Keratinocyte (primary cell): Measurements from ENCODE around the gene SSBP2. TPM values are rescaled to one million over a fixed set of nuclear protein-coding genes. Genes with fewer than 3 reads are reported as not detected.

Source experiments
- DNase-seq: peaks from one replicate; pipeline ENCODE4 v3.0.0-alpha.2; 2011; ENCODE audit warnings: low read depth, missing footprints, low spot score
- FAIRE-seq: peaks from 2 replicates; lab custom pipeline; 2011; peaks lifted over from hg19 to GRCh38; lab: Jason Lieb, UNC
- H2AFZ ChIP-seq: 2 replicates; pipeline ENCODE4 v1.6.0; 2012; ENCODE audit warnings: low read length, control low read depth, inconsistent platforms; ENCODE audit not compliant: control insufficient read depth
- H3K27ac ChIP-seq: 2 replicates; pipeline ENCODE4 v1.5.1; 2011; ENCODE audit warnings: low read length; ENCODE audit not compliant: control insufficient read depth, insufficient read depth
- H3K27me3 ChIP-seq: 3 replicates; pipeline ENCODE4 v1.6.0; 2011; ENCODE audit warnings: low read length; ENCODE audit not compliant: control insufficient read depth, insufficient read depth; ENCODE audit errors: extremely low read depth
- H3K36me3 ChIP-seq, 2 experiments: 2 replicates in 1 of 2; 3 replicates in 1 of 2; pipeline ENCODE4 v1.5.1; 2011; ENCODE audit warnings: low read length in 2 of 2, mild to moderate bottlenecking in 1 of 2; ENCODE audit not compliant: control insufficient read depth in 2 of 2, insufficient read depth in 2 of 2; ENCODE audit errors: extremely low read depth in 1 of 2
- H3K4me1 ChIP-seq: 3 replicates; pipeline ENCODE4 v1.5.1; 2011; ENCODE audit warnings: low read length; ENCODE audit not compliant: control insufficient read depth, insufficient read depth; ENCODE audit errors: extremely low read depth
- H3K4me2 ChIP-seq: 3 replicates; pipeline ENCODE4 v1.6.0; 2011; ENCODE audit warnings: low read depth, low read length; ENCODE audit not compliant: control insufficient read depth, insufficient read depth; ENCODE audit errors: extremely low read depth
- H3K4me3 ChIP-seq, 3 experiments: fragments of 200-600 bp in 1 of 3; sonication (generic) in 1 of 3; 2 replicates in 2 of 3; 3 replicates in 1 of 3; pipeline ENCODE4 v1.5.1; 2011 to 2016; ENCODE audit warnings: low read length in 3 of 3, mild to moderate bottlenecking in 3 of 3, control low read depth in 2 of 3, inconsistent platforms in 1 of 3, low read depth in 1 of 3, mixed read lengths in 1 of 3, mixed run types in 1 of 3, moderate library complexity in 1 of 3; ENCODE audit not compliant: control insufficient read depth in 2 of 3, insufficient read depth in 2 of 3; ENCODE audit errors: extremely low read depth in 1 of 3
- H3K79me2 ChIP-seq: 2 replicates; pipeline ENCODE4 v1.6.0; 2012; ENCODE audit warnings: low read length; ENCODE audit not compliant: control insufficient read depth, insufficient read depth
- H3K9ac ChIP-seq: 3 replicates; pipeline ENCODE4 v1.6.0; 2011; ENCODE audit warnings: low read length; ENCODE audit not compliant: control insufficient read depth, insufficient read depth; ENCODE audit errors: extremely low read depth
- H3K9me1 ChIP-seq: 3 replicates; pipeline ENCODE4 v1.6.0; 2011; ENCODE audit warnings: low read length; ENCODE audit not compliant: control insufficient read depth, insufficient read depth; ENCODE audit errors: extremely low read depth
- H3K9me3 ChIP-seq: 2 replicates; pipeline ENCODE4 v1.5.1; 2012; ENCODE audit warnings: low read depth, low read length; ENCODE audit not compliant: control insufficient read depth
- H4K20me1 ChIP-seq: 3 replicates; pipeline ENCODE4 v1.6.0; 2011; ENCODE audit warnings: low read length; ENCODE audit not compliant: control insufficient read depth, insufficient read depth; ENCODE audit errors: extremely low read depth
- CTCF ChIP-seq, 3 experiments: IDR thresholded peaks in 1 of 3; conservative IDR thresholded peaks in 1 of 3; optimal IDR thresholded peaks in 1 of 3; 2 replicates in 2 of 3; 3 replicates in 1 of 3; pipeline versions ENCODE3 to v1.5.1; 2011; ENCODE audit warnings: low read length in 3 of 3, mild to moderate bottlenecking in 3 of 3, moderate library complexity in 2 of 3, control low read depth in 1 of 3, inconsistent platforms in 1 of 3; ENCODE audit not compliant: insufficient read depth in 2 of 3; ENCODE audit errors: extremely low read depth in 1 of 3
- EZH2 ChIP-seq: IDR thresholded peaks from one replicate; pipeline ENCODE4 v1.6.1; 2012; ENCODE audit warnings: inconsistent platforms, mild to moderate bottlenecking, low read length, moderate library complexity
- dilution Hi-C: fragments of 300-500 bp; cut with MboI; formaldehyde crosslinking; loops from one replicate; pipeline ENCODE4 v1.7.0; 2020; ENCODE audit warnings: low sequenced_read_pairs; ENCODE audit not compliant: extremely low pct_ligation_motif_present
- polyA plus RNA-seq, 5 experiments: library from polyadenylated mRNA; depleted of rRNA in 3 of 5; stranded (reverse) in 3 of 5; stranded (forward) in 1 of 5; unstranded in 1 of 5; fragments of >200 nt; gene quantifications; 1 replicate in 1 of 5; 2 replicates in 3 of 5; 3 replicates in 1 of 5; pipeline versions ENCODE4 v1.2.1 to v1.2.3, GENCODE V29; 2011 to 2012; ENCODE audit warnings: missing spikeins in 2 of 5, low read depth in 1 of 5, low replicate concordance in 1 of 5

Gene SSBP2
- polyA plus RNA-seq, 1 donor (not counting 4 experiments of a cell fraction or from before 2014, with no cell fraction given) = 14.6 TPM

GRCh38 chr5:81760521-81760920 is 9.6 kb upstream of the SSBP2 start:
- FAIRE-seq = no peak
- dilution Hi-C loops = no loop called here

GRCh38 chr5:81759632-81760005 is 8.7 kb upstream of the SSBP2 start:
- H3K27ac ChIP-seq = no peak overlapping the region
- H3K27me3 ChIP-seq = no peaks in the 10 kb centered on the region
- DNase-seq (no peak), FAIRE-seq (no peak)
- no peak overlapping the region for H2AFZ ChIP-seq
- H3K79me2 ChIP-seq = no peaks in the 10 kb centered on the region
- peaks cover 26% of the 10 kb centered on the region for H3K4me1 ChIP-seq
- dilution Hi-C loops = no loop called here
- no peak overlapping the region for H3K9ac ChIP-seq
- H3K36me3 ChIP-seq = no peaks in the 10 kb centered on the region
- H4K20me1 ChIP-seq = no peaks in the 10 kb centered on the region
- H3K4me2 ChIP-seq = no peak overlapping the region
- H3K4me3 ChIP-seq = no peak overlapping the region
- no peak for TF ChIP-seq EZH2
- no peak for TF ChIP-seq CTCF (optimal IDR thresholded peaks at IDR 0.05 in 1 of 3, IDR thresholded peaks at IDR 0.05 in 1 of 3, conservative IDR thresholded peaks at IDR 0.05 in 1 of 3; ENCODE audit: extremely low read depth in 1 of 3, insufficient read depth in 2 of 3, low read length in 3 of 3)
- no peaks in the 10 kb centered on the region for H3K9me3 ChIP-seq
- no peaks in the 10 kb centered on the region for H3K9me1 ChIP-seq

More at GRCh38 chr5:81760521-81760920, 9.6 kb upstream of the SSBP2 start:
- no peaks in the 10 kb centered on the region for H4K20me1 ChIP-seq
- no peak overlapping the region for H3K4me3 ChIP-seq
- H3K9me1 ChIP-seq = no peaks in the 10 kb centered on the region
- no peak overlapping the region for H3K9ac ChIP-seq
- DNase-seq = no peak
- H3K27me3 ChIP-seq = no peaks in the 10 kb centered on the region
- H3K9me3 ChIP-seq = no peaks in the 10 kb centered on the region
- no peaks in the 10 kb centered on the region for H3K79me2 ChIP-seq
- no peak overlapping the region for H3K4me2 ChIP-seq
- no peak overlapping the region for H2AFZ ChIP-seq
- no peaks in the 10 kb centered on the region for H3K36me3 ChIP-seq
- no peak overlapping the region for H3K27ac ChIP-seq
- H3K4me1 ChIP-seq = peaks cover 19% of the 10 kb centered on the region
- TF ChIP-seq EZH2 (no peak), CTCF (optimal IDR thresholded peaks at IDR 0.05 in 1 of 3, IDR thresholded peaks at IDR 0.05 in 1 of 3, conservative IDR thresholded peaks at IDR 0.05 in 1 of 3; ENCODE audit: extremely low read depth in 1 of 3, insufficient read depth in 2 of 3, low read length in 3 of 3) (no peak)
